ENCODE measurements around the gene TAS2R60.
"Not testable (repeated sequence)": the region's sequence is repeated elsewhere in the genome, so short reads cannot be mapped to it uniquely, and the experiment has no call there.

TAS2R60 gene, protein sequence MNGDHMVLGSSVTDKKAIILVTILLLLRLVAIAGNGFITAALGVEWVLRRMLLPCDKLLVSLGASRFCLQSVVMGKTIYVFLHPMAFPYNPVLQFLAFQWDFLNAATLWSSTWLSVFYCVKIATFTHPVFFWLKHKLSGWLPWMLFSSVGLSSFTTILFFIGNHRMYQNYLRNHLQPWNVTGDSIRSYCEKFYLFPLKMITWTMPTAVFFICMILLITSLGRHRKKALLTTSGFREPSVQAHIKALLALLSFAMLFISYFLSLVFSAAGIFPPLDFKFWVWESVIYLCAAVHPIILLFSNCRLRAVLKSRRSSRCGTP

DNA sequence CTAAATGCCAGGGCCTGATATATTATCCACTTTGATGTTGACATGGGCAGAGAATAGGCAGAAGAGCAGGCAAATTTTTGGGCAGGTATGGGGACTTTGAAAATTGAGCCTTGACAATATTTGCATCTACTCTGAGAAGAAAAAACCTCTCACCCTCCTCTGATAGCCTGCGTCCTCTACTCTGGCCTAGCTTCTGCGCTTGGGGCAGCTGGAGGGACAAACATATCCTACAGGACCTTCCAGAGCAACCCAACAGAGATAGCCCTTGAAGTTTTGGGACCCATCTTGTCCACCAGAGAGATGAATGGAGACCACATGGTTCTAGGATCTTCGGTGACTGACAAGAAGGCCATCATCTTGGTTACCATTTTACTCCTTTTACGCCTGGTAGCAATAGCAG, at the start of gene TAS2R60:
TAS2R60 (plus strand) TSS at position 301 of the 400 bp plus-strand sequence; CDS start at position 301, 0 bp downstream.
- no peak for DNase-seq

DNA sequence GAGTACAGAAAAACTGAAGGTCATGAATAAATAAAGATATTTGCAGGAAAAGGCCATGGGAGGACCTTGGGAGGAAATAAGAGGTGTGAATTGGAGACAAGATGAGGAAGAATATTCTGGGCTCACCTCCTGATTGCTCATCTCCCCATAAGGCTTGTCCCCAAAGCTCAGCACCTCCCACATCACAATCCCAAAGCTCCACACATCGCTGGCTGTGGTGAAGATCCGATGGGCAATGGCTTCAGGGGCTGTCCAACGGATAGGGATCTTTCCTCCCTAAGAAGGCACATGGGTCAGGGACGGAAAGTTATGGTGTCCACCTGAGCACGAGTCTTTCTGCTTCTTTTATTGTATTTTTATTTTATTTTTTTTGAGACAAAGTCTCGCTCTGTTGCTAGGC, 49.2 kb upstream of the TAS2R60 start:
- DNase-seq, result no peak

DNA sequence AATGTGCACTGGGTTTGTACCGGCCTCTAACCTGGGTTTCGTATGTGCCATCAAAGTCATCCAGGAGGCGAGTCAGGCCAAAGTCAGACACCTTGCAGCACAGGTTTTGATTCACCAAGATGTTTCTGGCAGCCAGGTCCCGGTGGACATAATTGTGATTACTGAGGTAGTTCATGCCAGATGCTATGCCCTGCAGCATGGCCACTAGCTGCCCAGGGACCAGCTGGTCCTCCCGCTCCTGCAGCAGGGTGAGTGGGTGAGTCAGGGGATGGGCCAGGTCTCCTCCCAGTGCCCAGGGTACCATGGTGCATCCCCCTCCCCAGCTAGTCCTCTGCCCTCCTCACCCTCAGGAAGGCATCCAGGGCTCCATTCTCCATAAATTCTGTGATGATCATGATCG, 48.5 kb upstream of the TAS2R60 start:
- no peak for DNase-seq

DNA sequence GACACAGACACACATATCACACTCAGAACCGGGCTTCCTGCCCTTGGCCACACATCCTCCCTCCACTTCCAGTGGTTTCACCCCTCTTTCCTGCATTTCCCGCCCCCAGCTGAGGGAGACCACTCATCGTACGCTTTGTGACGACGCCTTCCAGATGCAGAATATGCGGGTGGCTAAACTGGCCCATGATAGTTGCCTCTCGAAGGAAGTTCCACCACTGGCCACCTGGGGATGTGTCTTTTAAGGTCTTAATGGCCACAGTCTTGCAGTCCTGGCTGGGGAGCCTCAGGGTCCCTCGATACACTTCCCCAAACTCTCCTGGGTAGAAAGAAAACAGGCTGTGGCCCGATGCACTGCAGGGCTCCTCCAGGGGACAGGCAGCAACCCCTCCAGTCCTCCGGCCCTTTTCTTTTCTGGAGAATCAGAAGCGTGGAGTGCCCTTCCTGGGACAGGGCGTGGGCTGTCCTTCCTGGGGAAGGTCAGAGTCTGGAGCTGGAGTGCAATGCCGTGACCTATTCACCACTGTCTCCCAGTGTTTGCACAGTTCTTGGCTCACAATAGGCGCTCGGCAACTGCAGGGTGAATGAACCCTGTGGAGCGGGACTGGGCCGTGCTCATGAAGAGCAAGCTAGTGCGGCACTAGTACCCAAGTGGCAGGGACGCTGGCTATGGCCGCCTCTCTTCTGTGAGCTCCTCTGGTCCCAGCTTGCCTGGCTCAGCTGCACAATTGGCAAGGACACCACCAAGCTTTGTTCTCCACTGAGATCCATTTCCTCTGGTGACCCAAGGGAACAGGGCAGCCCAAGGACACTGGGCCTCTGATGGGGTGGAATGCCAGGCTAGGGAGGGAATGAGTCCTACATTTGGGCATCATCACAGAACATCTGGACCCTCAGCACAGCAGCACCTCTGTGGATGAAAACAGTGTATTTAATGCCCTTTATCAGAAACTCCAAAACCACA, 47.8 kb upstream of the TAS2R60 start:
- DNase-seq, result no peak

DNA sequence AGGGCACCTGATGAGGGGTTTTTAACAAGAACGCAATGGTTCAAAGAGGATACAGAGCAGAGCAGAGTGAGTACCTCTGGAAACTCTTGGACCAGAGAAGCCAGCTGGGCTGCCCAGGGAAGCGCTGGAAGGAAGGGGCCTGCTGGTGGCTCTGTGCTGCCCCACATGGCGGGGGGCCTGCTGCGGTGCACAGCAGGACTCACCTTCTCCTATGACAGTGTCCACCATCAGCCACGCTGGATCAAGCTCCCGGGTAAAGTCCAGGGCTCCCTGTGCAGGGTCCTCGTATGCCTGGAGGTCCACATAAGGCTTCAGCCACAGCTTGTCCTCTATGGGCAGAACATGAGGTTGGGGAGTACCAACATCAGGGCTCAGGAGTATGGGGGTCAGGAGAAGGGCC, 47.1 kb upstream of the TAS2R60 start:
- DNase-seq, result no peak

DNA sequence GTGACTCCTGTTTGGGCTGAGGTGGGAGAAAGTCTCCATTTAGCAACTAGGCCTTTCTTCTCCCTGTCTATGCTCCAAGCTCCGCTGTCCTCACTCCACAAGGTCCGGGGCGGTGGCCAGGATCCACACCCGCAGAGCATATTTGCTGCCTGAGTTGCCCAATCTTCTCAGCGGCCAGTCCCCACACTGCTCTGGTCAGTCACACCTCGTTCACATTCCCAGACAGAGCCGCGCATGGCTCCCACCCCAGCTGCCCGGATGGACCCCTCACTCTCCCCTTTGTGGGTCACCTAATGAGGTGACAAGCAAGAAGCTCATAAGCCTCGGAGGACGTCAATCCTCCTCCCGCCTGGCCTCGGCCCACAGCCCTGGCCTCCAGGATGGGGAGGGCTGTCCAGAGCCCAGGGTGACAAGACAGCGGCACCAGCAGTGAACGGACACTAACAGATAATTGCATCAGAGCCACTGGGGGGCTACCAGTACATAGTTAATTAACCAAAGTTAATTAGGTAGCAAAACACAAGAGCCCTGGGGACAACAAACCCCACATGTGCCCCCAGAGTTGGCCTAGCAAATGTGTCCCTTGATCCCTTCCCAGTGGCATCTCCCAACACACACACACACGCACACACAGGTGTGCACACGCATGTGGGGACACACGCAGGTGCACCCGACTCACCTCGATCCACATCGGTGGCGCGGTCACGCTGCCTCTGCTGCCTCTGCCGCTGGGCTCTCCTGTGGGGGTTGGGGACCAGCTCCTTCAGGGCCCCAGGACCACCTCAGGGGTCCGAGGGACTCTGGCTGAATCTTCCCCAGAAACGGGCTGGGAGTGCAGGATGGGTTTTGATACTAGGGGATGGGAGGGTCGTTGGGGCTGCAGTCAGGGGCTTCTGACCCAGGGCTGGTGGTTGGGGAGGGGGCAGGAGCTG, 46.4 kb upstream of the TAS2R60 start:
- no peak for DNase-seq

DNA sequence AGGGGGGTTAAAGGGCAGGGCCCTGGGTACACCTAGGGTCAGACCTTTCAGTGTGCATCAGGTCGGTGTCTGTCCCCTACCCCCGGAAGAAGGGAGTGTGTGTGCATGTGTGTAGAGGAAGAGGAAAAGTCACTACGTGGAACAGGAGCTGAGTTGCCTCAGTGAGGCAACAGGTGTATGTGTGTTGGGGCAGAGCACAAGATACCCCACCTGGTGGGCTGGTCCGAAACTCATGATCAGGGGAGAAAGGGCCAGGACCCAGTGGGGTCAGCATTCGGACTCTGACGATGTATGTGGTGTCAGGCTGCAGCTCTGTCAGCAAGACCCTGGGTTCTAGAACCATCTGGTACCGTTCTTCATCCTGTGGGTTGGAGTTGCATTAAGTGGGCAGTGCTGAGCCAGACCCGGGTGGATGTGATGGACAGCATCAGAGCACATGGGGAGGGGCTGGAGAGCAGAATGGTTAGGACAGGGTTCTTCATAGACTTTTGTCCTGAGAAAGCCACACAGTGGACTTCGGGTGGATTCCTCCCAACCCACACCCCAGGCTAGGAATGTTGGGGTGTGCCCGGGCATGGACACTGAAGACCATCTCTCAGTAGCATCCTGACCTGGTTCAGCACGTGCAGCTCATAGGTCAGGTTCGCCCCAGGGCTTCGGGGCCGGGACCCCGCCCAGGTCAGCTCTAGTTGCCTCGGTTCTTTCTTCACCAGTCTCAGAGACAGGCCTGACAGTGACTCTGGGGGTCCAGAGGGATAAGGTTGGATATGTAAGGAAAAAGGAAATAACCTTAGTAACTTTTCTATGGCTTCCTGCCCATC, 45.3 kb upstream of the TAS2R60 start:
- no peak for DNase-seq

DNA sequence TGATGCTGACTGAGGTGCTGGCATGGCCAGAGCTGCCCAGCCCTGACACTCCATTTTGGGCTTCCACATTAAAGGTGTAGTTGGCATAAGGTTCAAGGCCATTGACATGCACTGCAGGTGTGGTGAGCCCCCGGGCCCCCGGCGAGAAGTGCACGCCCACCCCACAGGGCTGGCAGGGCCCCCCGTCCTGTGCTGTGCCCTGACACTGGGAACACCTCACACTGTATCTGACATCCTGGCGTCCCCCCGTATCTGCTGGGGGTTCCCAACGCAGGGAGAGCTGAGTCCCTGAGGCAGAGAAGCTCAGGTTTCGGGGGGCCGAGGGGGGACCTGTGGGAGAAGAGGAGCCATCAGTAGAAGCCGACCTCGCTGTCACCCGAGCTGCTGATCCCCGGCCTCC, 44.6 kb upstream of the TAS2R60 start:
- DNase-seq, result no peak

DNA sequence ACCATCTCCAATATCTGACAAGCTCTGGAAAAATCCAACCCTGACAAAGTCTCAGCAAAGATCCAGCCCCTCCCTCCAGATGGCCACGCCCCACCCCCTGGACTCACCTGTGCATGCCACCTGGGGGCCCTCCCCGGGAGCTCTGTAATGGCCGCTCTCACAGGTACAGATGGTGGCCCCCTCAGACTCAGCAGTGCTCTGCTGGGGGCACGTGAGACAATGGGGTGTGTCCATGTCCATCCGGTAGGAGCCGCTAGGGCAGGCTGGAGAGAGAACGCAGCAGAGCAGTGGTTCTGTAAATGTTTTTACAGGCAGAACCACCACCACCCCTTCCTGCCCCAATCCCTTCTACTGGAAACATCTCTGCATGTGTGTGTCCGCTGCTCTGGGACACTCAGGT, 44.1 kb upstream of the TAS2R60 start:
- no peak for DNase-seq

DNA sequence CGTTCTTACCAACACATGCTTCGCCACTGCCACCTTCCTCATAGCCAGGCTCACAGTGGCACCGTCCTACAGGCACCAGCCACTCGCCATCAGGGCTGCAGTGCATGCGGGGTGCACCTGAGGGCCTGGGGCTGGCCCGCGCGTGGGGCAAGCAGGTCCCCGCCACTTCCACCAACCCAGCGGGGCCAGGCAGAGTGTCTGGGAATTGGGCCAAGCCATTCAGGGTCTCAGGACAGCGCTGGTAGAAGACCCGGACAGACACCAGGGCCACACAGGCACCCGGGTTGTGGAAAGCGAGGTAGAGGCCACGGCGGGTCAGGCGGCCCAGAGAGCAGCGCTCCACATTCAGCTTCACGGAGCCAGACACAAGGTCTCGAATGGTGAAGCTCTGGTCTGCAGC, 43.6 kb upstream of the TAS2R60 start:
- DNase-seq, result no peak

DNA sequence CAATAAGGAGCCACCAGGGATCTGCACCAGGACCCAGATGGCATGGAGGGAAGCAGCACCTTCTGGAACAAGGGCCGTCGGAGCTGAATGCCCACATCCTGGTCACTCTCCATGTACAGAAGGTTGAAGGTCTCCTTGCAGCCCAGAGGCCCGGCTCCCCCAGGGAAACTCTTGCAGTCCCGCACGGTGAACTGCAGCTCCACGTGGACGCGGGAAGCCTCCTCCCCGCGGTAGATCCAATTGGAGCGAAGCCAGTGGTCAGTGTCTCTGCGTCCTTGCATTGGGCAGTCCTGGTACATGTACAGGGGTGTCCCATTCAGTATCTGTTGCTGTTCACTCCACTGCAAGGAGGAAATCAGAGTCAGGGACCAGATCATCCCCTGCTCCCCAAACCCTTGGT, 42.0 kb upstream of the TAS2R60 start:
- DNase-seq, result no peak

DNA sequence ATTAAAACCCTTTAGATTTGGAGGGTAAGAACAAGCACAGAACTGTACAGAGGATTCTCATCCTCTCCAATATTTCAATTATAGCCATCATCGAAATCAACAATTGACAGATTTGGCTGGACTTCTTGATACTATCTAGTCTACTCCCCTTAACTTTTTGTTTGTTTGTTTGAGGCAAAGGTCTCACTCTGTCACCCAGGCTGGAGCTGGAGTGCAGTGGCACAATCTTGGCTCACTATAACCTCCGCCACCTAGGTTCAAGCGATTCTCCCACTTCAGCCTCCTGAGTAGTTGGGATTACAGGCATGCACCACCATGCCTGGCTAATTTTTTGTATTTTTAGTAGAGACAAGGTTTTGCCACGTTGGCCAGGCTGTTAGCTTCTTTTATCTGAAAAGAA, 41.0 kb upstream of the TAS2R60 start:
- not testable (repeated sequence) for DNase-seq

DNA sequence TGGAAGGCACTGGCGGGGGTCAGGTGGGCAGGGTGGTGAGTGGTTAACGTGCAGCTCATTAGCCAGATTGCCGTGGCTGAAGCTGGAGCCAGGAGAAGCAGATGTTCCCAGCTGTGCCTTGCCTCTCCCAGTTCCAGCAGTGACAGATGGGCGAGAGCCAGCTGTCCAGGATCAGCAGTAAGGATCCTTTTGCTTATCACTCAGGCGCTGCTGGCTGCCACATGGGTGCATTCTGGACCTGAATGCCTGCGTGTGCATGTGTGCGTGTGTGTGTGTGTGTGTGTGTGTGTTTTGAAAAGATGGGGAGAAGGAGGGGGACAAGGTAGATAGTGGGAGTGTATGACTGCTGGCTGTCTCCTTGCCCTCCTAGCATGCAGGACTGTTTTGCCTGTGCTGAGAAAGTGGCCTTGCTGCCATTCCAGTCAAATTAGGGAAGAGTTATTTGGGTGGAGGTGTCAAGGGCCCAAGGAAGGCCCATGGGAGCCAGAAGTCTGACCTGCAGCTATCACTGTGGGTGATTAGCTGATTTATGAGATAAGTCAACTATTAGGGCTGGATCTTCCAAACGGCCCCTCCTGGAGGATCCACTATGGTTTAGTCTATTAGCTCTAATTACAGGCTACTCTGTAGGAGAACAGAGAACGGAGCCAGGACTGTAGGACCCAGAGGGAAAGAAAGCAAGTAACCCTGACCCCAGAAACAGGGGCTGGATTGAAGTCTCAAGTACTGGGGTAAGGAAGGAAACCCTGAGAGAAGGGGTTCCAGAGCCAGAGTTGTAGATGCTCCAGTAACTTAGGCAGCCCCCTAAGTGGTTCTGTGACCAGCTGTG, 37.9 kb upstream of the TAS2R60 start:
- DNase-seq, result no peak

DNA sequence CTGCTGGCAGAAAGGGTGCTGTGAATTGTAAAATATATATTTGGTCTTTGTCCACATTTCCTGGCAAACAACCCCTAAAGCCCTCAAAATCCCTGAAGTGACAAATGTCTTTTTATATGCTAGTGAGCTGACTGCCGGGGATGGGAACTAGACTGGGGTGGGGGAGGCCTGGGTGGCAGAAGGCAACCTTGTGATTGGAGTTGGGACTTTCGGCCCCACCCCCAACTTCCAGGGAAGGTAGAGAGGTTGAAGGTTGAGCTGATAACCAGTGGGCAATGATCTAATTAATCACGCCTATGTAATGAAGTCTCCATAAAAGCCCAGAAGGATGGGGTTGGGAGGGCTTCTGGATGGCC, 37.3 kb upstream of the TAS2R60 start:
- DNase-seq, result no peak

DNA sequence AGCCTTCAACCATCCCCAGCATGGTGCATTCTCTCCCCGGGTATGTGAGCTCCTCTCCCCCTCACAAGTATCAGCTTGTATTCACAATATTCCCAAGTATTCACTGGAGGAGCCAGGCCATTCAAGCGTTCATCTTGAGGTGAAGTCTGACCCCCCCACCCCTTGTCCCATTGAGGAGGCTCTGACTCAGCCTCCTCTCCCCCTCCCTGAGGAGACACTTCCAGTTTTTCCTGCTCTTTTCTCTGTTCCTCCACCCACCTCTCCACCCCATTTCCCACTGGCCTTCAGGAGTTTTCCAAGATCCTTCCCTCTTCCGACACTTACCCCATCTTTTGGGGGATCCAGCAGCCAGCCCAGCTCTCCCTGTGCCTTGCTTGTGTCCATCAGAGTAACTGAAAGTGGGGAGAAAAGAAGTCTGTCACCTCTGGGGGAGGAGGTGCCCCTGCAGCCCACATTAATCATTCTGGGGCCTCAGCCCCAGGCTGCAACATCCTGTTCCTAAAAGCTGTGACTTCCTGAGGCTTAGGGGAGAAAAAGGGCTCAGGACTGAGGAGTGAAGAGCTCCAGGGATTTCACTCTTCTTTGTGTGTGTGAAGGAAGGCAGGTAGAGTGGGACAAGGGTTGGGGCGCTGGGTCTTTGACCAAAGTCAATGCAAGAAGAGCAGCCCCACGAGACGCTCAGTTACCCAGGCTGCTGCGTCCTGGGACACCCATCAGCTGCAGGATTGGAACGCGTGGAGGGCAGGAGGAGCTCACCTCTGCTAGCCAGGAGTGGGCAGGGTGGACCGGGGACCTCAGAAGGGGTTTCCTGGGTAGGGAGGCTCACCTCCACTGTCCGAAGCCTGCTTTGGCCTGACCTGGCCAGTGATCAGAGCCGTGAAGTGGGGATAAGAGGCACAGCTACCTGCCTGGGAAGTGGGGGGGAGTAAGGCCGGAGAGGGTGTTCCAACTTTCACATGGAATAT, 35.7 kb upstream of the TAS2R60 start:
- DNase-seq, result peak; percentile 54

DNA sequence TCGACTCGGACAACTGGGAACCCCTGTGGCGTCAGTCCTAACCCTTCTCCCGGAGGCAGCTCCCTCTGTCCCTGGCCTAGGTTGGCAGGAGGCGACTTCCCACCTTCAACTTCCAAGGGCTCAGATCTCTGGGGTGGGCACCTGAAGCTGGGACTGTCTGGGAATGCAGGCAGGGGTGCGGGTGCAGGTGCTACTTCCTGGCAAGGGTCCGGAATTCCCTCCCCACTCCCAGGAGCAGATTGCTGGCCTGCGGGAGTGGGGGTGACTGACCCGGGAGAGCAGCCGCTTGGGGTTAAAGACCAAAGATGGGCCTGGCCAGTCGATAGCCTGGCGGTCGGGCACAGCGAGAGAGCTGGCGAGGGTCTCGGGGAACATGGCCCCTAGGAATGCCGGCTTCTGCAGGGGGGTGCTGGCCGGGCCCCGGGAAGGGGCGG, 35.0 kb upstream of the TAS2R60 start:
- DNase-seq, result no peak

DNA sequence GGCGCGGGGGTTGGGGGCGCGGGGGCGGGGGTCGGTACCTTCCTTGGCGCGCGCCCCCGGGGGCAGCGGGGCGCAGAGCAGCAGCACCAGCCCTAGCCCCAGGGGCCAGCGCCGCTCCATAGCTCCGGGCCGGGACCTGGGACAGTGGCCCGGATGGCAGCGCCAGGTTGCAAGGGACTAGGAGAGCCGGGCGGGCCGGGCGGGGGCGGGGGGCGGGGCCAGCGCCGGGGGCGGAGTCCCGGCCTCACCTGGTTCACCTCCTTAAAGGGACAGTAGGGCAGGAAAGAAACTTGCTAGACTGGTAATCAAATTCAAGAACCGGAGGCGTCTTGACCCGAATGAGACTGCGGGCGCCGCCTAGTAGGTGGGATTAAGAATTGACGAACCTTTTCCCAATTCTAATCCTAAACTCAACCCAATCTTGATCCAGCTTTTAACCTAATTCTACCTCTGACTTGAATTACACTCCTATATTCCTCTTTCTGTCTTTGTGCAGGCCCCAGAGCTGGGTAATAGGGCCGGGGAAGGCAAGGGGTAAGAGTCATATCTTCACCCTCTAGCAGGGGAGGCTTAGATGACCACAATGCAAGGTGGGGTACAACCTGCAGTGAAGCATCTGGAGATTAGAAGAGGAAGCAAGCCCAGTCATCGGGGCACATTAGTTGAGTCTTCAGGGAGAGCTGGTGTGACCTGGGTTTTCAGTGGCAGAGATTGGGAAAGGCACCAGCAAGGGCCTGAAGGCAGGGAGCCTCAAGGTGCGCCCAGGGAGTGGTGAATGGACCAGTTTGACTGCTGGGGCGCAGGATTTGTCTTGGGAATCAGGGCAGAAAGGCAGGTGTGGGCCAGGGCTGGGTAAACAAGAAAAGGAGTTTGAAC, 34.3 kb upstream of the TAS2R60 start, which contains the start of gene EPHA1:
EPHA1 (minus strand) TSS at position 171 of the 876 bp plus-strand sequence; CDS start at position 120, 51 bp downstream.
- DNase-seq, result peak; percentile 38

DNA sequence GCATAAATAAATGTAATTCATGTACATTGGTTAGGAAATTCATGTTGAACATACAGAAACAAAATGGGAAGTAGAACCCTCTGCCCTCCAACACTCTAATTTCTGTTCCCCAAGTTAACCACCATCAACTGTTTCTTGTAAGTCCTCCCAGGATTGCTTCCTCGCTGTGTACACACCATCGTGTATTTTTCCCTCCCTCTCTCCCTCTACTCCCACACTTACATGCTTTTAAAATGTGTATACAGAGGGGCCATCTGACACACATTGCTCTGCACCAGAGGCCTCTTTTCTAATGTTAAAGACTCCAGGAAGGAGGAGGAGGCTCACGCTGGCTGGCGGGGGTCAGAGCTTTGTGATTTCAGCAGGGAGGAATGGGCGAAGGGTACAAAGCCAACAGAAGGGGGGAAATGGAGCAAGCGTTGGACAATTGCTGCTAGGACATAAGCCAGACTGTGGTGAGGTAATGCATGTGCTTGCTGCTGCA, 32.7 kb upstream of the TAS2R60 start:
- no peak for DNase-seq

Data from activated gamma-delta T cell treated with Interleukin-2 at 50 U/mL for 16 hours (primary cell).